ENCODE results near the gene CHST11. TPM values are rescaled to one million over a fixed set of nuclear protein-coding genes. Genes with fewer than 3 reads are reported as not detected.

The CHST11 gene
- total and polyA plus RNA-seq, 10 of the 15 experiments (the other 5 are each of a cell fraction or from before 2014, with no cell fraction given), result 1.9 to 38.1 (median 17.2) TPM

GRCh38 chr12:104682790-104683279 lies 226.1 kb downstream of the CHST11 start:
- RAD21 ChIA-PET (ENCODE audit: unreplicated experiment), result interaction anchor here (1.0 to 2.5 kb wide), 8 partner anchors 9 to 370 kb away, joined by 3 to 11 read pairs (median 4); no protein-coding TSS in a partner anchor
- no TSS peak for BruUV-seq (replicated peaks)
- in situ Hi-C loops (cut with MboI), result loop anchor here (5.0 kb wide), 1 partner anchor 369 kb away; no protein-coding TSS in a partner anchor
- Histone ChIP-seq H3K4me3 (peak overlapping the region; percentile 28; the same call in 1 of the 2 replicates), H3K9ac (ENCODE audit: control insufficient read depth, insufficient read depth, low read length) (peak overlapping the region; percentile 11; the same call in 1 of the 2 replicates), H3K9me3 (replicated peaks; ENCODE audit: control insufficient read depth, insufficient read depth, low read length) (no peaks in the 10 kb centered on the region; the same call in 1 of the 3 replicates), H3K27ac (ENCODE audit: control insufficient read depth, insufficient read depth) (peak overlapping the region; percentile 69), H3K36me3 (ENCODE audit: control insufficient read depth in 2 of 2, insufficient read depth in 2 of 2, low read length in 1 of 2) (no peaks in the 10 kb centered on the region), H3K79me2 (ENCODE audit: control insufficient read depth, insufficient read depth, low read length) (peaks cover 28% of the 10 kb centered on the region), H4K20me1 (ENCODE audit: control insufficient read depth, insufficient read depth) (no peaks in the 10 kb centered on the region), H3K4me2 (ENCODE audit: control insufficient read depth, insufficient read depth) (peak overlapping the region; percentile 66), H2AFZ (ENCODE audit: control insufficient read depth, low read depth, low read length) (peak overlapping the region; percentile 56), H3K4me1 (ENCODE audit: control insufficient read depth, insufficient read depth, low read length) (peaks cover 45% of the 10 kb centered on the region), H3K27me3 (replicated peaks in 1 of 2; ENCODE audit: control insufficient read depth in 2 of 2, insufficient read depth in 2 of 2, low read length in 1 of 2) (no peaks in the 10 kb centered on the region)
- ATAC-seq (peak; percentile 88), DNase-seq (ENCODE audit: low read depth, low spot score) (peak; percentile 51), FAIRE-seq (peak; percentile 80)
- CTCF ChIA-PET, result interaction anchor here (0.9 to 1.3 kb wide), 2 partner anchors 10 to 16 kb away, joined by 4 to 5 read pairs; no protein-coding TSS in a partner anchor
- POLR2A ChIA-PET, result interaction anchor here (0.5 to 1.4 kb wide), 4 partner anchors 9 to 151 kb away, joined by 4 to 5 read pairs (median 4); no protein-coding TSS in a partner anchor
- SMC1A ChIA-PET (ENCODE audit: uncharacterized antibody, unreplicated experiment), result interaction anchor here (1.0 to 8.7 kb wide), 5 partner anchors 11 to 370 kb away, joined by 5 to 47 read pairs (median 7); no protein-coding TSS in a partner anchor
- intact Hi-C loops (cut with micrococcal nuclease; ENCODE audit: unreplicated experiment), result loop anchor here (10.0 kb wide), 1 partner anchor 272 kb away; the partner anchor contains the start of gene SLC41A2
- WGBS (ENCODE audit: insufficient coverage, insufficient replicate concordance, low lambda C conversion rate, missing lambda C conversion rate), result 69% methylated on average over 7 of the region's 7 CpGs
- no peak for TF ChIP-seq EED (IDR thresholded peaks at IDR 0.05; ENCODE audit: low read depth)
- TF ChIP-seq NRF1 (conservative IDR thresholded peaks at IDR 0.05; ENCODE audit: low read depth, low read length), result no peak
- peak; percentile 33; the same call in 1 of the 2 replicates for TF ChIP-seq PKNOX1 (IDR thresholded peaks at IDR 0.05)
- no peak for TF ChIP-seq NFYA (IDR thresholded peaks at IDR 0.05; ENCODE audit: borderline replicate concordance, low read depth, low read length)
- no peak for TF ChIP-seq ZNF24 (IDR thresholded peaks at IDR 0.05)
- no peak for TF ChIP-seq SP1 (IDR thresholded peaks at IDR 0.05; ENCODE audit: low read depth, low read length)
- no peak for TF ChIP-seq IRF3 (IDR thresholded peaks at IDR 0.05)
- no peak for TF ChIP-seq EGR1 (IDR thresholded peaks at IDR 0.05; ENCODE audit: borderline replicate concordance in 1 of 2, low read depth in 2 of 2, low read length in 2 of 2)
- no peak for TF ChIP-seq JUNB (IDR thresholded peaks at IDR 0.05)
- no peak for TF ChIP-seq SREBF1 (IDR thresholded peaks at IDR 0.05; ENCODE audit: low read length)
- TF ChIP-seq SPI1 (IDR thresholded peaks at IDR 0.05; ENCODE audit: borderline replicate concordance, insufficient read depth, low read depth, low read length), result no peak
- peak; percentile 45 for TF ChIP-seq RUNX3 (IDR thresholded peaks at IDR 0.05; ENCODE audit: low read length)
- TF ChIP-seq RAD21 (IDR thresholded peaks at IDR 0.05; ENCODE audit: insufficient read depth, low read depth, low read length), result no peak
- TF ChIP-seq MAX (IDR thresholded peaks at IDR 0.05; ENCODE audit: low read depth, low read length), result no peak
- peak in 1 of 2 experiments; percentile 71; a peak in 2 of 4 replicates for TF ChIP-seq SRF (IDR thresholded peaks at IDR 0.05; ENCODE audit: low read depth in 2 of 2, low read length in 2 of 2)
- TF ChIP-seq MEF2B (IDR thresholded peaks at IDR 0.05; ENCODE audit: partially characterized antibody, poor library complexity, severe bottlenecking), result no peak
- TF ChIP-seq REST (IDR thresholded peaks at IDR 0.05; ENCODE audit: low read depth, low read length), result no peak
